Stimulated activated CD4-positive, alpha-beta T cell treated with anti-CD3 and anti-CD28 coated beads, Interleukin-1b, Interleukin-23, amount 100 ng/mL, for 4 hours (primary cell): ENCODE data around the gene GRID1.

ENCODE experiments used
- DNase-seq, 2 donors: peaks; one replicate each; pipeline ENCODE4 v3.0.0-alpha.2; 2020; ENCODE audit warnings: low read depth in 2 of 2

Gene GRID1

DNA sequence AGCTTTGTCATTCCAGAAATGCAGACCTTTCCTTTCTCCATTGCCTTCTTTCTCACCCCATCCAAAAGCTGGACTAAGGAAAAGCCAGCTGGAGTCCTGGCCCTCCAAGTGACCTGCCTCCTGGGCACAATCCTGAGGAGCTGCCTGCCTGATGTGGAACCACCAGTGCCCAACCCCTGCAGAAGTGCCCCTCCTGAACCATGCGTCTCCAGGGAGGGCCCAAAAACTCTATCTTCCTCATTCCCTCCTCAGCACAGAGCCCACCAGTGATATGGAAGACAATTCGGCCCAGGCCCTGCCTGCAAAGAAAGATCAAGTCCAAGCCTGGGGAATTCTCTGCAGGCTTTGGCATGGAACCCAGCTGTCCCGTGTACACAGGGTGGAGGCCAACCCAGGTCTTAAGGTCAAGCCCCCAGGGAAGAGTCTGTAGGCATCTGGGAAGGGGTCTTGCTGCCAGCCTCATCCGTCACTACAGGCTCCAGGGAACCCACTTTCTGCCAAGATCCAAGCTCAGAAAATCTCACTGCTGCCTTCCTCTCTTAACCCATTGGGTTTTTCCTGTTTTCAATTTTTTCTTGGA is 3.5 kb upstream of the GRID1 start:
- no peak for DNase-seq

DNA sequence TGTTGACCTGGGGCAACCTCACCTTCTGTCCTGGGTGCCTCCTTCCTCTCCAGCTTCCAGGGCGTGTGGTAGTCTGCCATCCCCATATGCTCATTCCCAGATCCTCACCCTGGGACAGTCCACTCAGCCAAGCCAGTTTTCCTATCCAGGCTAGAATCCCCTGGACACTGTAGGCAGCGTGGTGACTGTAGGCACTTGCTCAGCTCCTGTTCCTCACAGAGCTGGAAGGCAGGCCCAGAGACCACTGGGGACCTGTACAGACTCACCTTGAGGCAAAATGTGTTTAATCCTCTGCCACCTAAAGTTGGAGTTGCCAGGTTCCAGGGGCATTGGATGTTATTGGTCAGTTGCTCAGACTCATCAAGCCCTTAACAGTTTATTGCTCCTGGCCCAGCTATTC is 2.4 kb upstream of the GRID1 start:
- DNase-seq, result no peak

DNA sequence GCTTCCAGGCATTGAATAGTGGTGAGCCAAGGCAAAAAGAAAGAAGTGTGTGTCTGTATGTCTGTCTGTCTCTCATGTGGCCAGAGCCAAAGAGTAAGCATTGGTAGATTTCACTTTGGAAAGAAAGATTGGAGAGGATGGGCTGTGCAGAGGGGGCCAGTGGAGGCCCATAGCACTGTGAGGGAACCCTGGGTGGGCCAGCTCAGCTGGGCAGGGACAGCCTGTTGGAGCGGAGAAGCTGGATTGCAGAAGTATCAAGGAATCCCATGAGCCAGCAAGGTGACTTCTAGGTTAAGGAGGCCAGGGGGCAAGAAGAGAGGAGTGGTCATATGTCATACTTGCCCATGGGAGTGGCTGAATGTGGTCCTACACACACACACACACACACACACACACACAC is 1.5 kb upstream of the GRID1 start:
- DNase-seq, result no peak

DNA sequence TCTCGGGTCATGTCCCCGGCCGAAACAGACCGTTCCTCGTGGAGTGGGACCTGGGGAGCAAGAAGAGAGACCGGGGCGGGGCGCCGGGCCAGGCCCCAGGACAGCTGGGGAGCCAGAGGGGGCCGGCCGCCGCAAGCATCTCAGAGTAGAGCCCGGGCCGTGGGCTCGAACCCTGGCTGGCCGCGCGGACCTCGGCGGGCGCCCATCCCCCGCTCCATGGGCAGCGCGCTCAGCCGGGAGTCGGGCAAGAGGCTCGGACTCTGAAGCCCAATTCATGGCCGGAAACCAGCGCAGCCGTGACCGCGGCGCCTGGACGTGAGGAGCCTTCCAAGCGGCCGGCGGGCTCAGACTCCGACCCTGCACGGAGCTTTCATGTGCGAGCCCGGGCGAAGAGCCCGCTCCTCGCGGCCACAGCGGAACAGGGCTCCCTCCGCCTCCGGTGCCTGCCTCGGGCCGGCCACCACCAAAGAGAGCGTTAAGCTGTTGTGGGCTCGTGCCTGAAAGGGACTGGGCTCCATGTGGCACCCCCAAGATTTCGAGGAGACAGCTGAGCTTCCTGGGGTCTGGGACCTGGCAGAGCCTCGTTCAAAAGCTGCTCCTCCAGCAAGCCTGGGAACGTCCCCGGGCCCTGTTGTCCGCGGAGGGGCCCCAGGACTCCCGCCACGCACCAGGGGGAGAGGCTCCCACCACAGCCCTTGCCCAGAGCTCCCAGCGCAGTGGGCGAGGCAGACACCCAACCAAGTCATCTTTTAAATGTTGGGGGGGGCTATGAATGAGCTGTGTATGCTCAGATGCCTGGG is 757 bp upstream of the GRID1 start:
- no peak for DNase-seq

DNA sequence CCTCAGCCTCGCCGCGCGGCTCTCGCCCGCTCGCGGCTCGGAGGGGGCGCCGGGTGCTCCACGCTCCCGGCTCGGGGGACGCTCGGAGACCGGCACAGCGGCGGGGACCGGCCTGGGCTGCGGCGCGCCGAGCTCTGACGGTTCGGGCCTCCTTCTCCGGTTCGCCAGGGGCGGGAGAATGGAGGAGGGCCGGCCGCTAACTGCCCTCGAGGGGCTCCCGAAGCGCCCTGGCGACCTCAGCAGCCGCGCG is 232 bp upstream of the GRID1 start:
- DNase-seq, result no peak

DNA sequence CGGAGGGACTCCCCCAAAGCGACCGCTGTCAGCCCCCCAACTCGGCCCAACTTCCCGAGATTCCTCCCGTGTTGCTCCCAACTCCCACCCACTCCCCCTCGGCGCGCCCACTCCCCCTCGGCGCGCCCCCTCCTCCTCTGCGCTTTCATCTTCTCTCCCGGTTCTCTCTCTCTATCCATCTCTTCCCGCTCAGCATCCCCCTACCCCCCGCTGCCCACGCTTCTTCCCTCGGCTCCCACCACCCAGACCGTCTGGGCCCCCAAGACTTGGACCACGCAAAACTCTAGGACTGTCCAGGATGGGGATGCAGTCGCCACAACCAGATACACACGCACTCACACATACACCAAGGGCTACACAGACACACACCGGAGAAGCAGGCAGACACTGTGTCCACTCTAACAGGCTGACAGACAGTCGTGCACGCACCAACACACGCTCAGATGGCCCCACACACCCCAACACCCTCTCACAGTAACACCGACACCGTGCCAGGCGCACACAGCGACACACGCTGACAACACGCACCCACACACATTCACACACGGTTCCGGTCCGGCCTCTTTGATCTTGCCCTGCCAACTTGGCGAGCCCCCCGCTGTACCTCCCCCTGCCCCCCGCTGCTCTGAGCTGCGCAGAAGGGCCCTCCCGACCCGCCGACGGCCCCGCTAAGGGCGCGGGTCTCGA is 1.1 kb downstream of the GRID1 start:
- DNase-seq, result no peak

DNA sequence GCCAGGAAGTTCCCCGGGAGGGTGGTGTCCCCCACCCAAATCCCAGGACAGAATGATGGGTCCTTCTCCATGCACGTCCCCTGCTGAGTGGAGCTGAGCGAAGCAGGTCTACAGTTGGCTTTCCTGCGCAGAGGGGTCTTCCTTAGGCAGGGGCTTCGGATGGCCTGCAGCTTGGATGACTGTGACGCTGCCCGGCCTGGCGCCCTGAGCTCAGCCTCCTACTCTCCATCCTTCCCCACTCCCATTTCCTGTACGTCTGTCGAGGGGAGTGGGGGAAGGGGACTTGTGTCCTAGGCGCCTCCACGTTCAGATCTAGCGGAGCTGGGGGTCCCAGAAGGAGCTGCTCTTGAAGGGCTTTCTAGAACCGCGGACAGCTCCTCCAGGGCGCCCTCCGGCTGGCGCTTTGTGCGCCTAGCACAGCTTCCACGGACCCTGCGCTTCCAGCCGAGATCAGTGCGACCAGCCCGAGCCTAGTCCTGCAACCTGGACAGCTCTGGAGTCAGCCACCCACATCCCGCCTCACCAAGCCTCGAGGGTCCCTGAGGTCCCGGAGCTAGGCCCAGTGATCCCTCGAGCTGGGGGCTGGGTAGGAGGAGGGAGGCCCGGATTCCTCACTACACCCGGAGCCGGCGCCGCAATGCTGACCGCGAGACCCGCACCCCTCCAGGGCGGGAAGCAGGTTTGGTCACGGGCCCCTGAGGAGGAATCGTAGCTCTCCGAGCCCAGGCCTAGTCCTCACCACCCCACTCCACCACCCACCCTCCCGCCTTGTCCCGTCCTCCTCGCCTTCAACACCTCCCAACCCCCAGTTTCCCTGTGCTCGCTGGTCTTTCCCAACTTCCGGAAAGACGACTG is 1.9 kb downstream of the GRID1 start:
- DNase-seq, result no peak

DNA sequence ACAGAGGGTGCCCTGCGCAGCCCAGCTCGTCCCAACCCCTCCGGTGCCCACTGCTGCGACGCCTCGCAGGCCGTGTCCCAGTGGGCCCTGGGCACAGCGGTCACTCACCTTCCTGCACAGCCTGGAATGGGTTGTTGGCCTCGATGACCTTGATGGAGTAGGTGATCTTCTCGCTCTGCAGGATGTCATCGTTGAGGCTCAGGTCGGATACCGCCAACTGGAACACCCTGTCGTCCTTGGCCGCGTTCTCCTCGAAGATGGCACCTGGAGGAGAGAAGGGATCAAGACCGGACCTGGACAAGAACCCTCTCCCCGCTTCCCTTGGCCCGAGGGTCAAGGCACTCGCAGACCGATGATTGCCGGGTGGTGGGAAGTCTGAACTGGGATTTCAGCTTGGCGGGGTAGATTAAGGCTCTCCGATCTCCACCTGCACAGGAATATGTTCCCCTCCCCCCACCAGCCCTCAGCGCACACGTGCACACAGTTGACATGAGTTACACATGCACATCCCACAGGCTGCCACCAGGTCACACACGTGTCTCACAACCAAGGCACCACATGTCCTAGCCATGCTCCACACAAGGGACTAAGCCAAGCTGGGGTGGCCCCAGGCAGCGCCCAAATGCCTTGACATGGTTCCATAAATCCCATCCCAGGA is 2.6 kb downstream of the GRID1 start:
- DNase-seq, result no peak

DNA sequence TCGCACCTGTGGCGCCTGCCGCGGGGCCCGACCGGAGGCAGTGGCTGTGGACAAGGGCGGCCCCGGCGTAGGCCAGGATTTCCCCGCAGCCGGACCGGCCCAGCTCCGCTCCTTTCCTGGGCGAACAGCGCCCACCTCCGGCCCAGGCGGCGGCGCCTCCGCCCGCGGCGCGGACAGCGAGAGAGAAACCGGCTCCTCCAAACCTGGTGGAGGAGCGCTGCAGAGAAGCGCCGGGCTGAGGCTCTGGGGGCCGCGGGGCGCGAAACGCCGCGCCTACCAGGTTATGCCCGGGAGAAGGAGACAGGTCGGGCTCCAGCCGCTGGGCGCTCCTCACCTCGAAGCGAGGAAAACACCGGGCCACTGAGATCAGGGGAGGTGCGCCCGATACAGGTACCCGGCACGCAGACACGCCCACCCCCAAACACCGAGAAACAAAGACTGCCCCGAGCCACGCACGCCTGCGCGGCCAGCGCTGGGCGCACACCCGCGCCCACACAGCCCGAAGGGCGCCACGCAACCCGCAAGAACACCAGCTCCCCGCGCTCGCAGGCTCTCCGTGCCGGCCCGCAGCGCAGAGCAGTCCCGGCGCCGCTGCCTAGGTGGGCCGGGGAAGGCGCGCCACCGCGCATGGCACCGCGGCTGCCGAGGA is 3.3 kb downstream of the GRID1 start:
- DNase-seq, result no peak

DNA sequence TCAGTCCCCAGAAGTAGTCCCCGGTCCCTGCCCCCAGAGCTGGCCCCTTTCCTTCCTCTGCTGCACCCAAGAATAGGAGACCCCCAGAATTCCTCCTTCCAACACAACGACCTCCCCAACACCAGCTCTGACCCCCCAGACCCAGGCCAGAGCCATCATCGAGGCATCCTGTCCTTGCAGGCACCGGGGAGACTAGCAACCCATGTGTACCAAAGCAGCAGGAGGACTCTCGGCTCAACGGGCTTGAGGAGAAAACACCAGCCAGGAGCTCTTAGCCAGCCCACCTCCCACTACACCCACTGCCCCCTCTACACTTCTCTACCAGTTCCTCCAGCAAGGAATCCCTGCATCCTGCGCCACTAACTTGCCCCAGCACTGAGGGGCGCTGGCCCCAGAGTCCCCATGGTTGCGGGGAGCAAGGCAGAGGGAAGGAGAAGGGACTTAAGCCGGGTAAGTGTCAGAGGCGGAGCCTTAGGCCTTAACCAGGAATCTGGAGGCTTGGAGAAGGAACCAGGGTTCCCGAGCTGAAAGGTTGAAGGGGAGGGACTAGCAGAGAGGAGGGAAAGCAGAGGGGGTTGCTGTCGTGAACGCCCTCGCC is 3.9 kb downstream of the GRID1 start:
- DNase-seq, result no peak

DNA sequence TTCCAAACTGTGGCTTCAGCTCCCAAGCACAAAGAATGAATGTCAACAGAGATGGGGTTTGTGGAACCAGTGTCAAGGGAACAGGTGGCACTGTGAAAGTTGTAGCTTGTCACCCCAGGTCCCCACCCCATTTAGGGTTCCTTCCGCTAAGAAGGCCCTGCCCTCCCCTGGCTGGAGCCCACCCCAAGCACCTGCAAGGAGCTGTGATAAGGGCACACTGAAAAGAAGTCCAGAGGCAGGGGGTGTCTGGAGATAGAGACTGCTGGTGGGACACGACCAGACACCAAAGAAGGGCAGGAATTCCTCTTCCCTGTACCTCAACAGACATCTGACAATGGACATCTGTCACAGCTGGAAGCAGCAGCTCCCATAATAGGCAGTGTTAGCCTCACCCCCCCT is 4.5 kb downstream of the GRID1 start:
- DNase-seq, result no peak

DNA sequence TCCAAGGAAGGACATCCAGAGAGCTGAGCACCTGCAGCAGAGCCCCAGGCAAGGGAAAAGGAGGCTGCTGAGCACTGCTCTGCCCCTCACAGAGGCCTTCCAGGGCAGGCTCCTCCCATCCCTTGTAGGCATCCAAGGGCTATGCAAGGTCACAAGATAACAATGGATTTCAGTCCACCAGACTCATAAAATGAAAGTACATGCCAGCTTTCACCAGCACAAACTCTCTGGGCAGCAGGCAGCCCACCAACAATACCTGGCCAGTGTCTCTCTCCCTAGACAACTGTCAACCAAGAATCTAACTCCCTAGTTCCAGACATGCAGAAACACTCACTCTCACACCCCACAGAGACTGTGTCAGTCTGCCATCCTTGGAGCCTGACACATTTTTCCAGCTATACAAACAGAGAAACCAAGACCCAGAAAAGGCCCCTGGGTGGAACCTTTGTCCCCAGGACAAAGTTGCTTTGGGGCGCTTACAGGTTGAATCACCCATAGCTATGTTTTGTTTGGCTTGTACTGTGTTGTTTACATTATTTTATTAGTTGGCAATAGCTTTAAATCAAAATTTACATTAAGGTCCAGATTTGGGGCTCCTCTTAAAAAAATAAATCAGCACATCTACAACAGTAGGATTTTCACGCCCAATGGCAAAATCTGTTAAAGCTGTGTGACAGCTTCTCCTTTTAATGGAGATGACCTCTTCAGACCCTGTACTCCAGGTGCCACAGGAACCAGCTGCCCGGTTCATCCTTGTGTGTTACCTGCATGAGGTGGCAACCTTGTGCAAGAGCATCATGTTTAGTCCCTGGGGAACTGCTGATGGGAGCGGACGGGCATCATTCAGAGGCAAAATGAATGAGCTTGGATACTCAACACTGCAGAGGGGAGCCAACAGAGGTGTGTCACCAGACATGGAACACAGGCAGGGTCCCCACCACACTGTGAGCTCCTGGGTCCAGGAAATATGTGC is 5.2 kb downstream of the GRID1 start:
- no peak for DNase-seq

DNA sequence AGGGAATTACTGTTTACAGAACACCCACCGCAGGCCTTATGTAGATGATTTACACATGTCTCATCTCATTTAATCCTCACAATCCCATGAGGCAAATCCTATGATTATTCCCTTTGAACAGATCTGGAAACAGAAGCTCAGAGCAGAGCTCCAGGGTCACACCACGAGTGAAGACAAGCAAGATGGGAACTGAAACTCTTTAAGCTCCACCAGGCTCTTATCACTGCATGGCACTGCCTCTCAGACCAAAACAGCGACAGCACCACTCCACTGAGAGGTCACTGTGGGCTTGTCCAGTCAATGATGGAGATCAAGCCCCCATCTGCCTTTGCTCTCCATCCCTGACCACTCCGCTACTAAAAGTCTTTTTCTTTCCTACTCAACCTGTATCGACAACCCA is 5.9 kb downstream of the GRID1 start:
- DNase-seq, result no peak

DNA sequence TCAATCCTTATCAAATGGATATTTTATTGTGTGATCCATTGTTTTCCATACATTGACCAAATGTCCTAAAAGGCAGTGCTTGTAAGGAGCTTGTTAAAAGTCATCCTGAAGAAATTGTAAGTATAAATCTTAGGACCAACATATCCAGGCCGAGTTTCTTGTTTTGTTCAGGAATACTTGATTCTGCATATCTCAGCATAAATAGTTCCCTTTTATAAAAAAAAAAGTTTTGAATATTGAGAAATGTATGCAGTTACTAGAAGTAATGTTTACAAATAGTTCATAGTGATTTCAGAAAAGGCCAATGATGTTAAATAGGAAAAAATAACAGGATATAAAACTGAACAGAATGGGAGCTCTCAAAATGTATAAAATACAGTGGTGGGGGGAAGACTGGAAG is 6.6 kb downstream of the GRID1 start:
- DNase-seq, result no peak

DNA sequence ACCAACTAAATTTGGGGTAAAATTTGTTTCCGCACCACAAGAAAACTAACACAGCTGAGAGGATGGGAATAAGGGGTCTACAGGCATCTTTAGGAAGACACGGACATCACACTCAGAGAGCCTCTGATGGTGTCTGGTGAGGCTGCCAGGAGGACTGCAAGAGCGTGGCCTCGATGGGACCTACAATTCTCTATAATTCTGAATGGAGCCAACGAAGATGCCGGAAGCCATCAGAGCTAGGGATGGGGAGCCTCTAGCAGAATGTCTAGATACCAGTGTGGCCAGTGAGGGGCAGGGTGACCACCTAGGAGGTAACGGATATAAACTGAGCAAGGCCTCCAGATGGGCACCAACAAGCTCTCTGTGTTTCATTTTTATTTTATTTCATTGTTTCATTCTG is 7.5 kb downstream of the GRID1 start:
- DNase-seq, result no peak

DNA sequence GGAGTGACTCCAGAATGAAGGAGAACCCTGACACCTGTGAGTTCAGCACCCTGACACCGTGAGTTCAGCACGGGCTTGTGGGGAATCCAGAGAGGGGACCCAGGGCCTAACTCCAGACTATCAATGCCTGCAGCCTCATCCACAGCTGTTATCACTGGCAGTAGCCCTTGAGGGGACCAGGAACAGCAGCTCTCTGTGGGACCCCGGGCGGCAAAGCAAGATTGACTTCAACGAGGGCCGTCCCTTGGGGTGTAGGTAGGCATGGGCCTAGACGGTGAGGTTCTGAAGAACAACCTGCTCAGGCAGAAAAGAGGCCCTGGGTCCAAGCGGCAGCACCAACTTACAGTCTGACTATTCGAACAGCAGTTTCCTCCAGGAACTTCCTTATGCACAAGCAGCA is 8.9 kb downstream of the GRID1 start:
- DNase-seq, result no peak

DNA sequence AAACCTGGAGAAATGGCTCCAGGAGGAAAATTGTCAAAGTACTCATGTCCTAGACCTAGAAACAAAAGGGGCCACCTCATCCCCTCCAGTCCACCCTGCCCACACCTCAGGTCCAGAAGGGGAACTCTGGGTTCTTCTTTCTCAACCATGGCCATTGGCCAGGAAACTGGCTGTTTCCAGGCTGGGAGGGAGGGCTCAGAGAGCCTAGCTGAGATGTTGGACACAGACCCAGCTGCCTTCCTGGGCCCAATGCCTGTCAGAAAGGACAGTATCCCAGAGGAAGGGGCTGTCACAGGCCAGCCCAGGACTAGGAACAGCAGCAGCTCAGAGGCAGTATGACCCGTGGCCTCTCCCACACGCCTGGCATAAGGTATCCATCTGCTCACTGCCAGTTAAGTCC is 9.6 kb downstream of the GRID1 start:
- DNase-seq, result no peak

DNA sequence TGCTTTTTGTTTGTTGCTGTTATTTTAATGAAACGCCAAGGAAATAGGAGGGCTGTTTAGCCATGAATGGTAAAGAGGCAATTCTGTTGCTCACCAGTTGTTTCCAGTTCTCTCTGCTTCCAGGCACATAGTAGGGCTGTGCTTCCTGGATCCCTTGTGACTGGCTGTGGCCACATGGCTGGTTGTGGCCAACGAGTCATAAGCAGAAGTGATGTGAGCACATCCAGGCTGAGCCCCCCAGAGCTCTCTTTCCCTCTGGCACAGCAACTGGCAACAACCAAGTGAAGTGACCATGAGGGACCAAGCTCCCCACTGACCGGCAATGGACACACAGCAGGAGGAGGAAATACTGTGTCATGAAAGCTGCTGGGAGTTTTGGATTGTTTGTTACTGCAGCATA is 10.3 kb downstream of the GRID1 start:
- no peak for DNase-seq

DNA sequence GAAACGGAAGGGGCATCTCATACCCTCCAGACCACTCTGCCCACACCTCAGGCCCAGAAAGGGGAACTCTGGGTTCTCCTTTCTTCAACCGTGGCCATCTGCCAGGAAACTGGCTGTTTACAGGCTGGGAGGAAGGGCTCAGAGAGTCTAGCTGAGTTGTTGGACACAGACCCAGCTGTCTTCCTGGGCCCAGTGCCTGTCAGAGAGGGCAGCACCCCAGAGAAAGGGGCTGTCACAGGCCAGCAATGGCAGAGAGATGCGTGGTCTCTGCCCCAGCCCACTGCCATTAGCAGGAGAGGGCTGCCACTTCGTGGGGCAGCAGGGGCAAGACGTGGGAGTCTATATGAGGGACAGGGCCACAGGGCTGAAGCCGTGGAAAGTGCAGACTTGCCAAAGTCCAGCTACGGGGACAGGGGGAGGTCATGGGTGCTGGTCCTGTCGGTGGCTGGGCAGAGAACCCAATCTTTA is 11.0 kb downstream of the GRID1 start:
- DNase-seq, result no peak
